NCI-H2196 treated with DMSO at 0.1 percent for 48 hours (cell line): ENCODE results near the gene CCDC185.
"Not testable (repeated sequence)": the region's sequence is repeated elsewhere in the genome, so short reads cannot be mapped to it uniquely, and the experiment has no call there.

Source experiments
- DNase-seq: peaks from one replicate; lab custom pipeline; 2025; ENCODE audit not compliant: unreplicated experiment; lab: John Stamatoyannopoulos, UW

Gene CCDC185

GRCh38 chr1:223394242-223394641 is 1.0 kb downstream of the CCDC185 start:
- no peak for DNase-seq

GRCh38 chr1:223394706-223395105 is 1.5 kb downstream of the CCDC185 start:
- DNase-seq, result no peak

GRCh38 chr1:223399393-223399792 is 6.2 kb downstream of the CCDC185 start:
- DNase-seq, result not testable (repeated sequence)

GRCh38 chr1:223401873-223402789 is 8.9 kb downstream of the CCDC185 start:
- no peak for DNase-seq

- no peak for DNase-seq
Measured at GRCh38 chr1:223402790-223403142, 9.6 kb downstream of the CCDC185 start.

- no peak for DNase-seq
Measured at GRCh38 chr1:223403184-223403815, 10.1 kb downstream of the CCDC185 start.

- no peak for DNase-seq
Measured at GRCh38 chr1:223405507-223405906, 12.3 kb downstream of the CCDC185 start.

- DNase-seq, result no peak
Measured at GRCh38 chr1:223410036-223410435, 16.8 kb downstream of the CCDC185 start.

GRCh38 chr1:223411309-223411708 is 18.1 kb downstream of the CCDC185 start:
- DNase-seq, result no peak

- DNase-seq, result no peak
Measured at GRCh38 chr1:223411710-223412109, 18.5 kb downstream of the CCDC185 start.

GRCh38 chr1:223413216-223413615 is 20.0 kb downstream of the CCDC185 start:
- DNase-seq, result no peak

- no peak for DNase-seq
Measured at GRCh38 chr1:223417444-223417843, 24.2 kb downstream of the CCDC185 start.

GRCh38 chr1:223417903-223418663 is 24.9 kb downstream of the CCDC185 start:
- DNase-seq, result no peak

GRCh38 chr1:223419115-223419514 is 25.9 kb downstream of the CCDC185 start:
- no peak for DNase-seq

- DNase-seq, result no peak
Measured at GRCh38 chr1:223419561-223419960, 26.3 kb downstream of the CCDC185 start.

GRCh38 chr1:223421025-223421424 is 27.8 kb downstream of the CCDC185 start:
- no peak for DNase-seq

- no peak for DNase-seq
Measured at GRCh38 chr1:223421676-223422075, 28.5 kb downstream of the CCDC185 start.

- no peak for DNase-seq
Measured at GRCh38 chr1:223422911-223423310, 29.7 kb downstream of the CCDC185 start.

GRCh38 chr1:223423641-223424233 is 30.5 kb downstream of the CCDC185 start:
- no peak for DNase-seq

GRCh38 chr1:223425550-223425949 is 32.3 kb downstream of the CCDC185 start:
- DNase-seq, result no peak

- DNase-seq, result no peak
Measured at GRCh38 chr1:223426936-223427335, 33.7 kb downstream of the CCDC185 start.
